ENCODE data around the gene CITED4. TPM values are rescaled to one million over a fixed set of nuclear protein-coding genes. Genes with fewer than 3 reads are reported as not detected.

Gene CITED4
- total RNA-seq, 1 donor from 2014 or later = 3.8 TPM

GRCh38 chr1:40887012-40887378 lies 24.8 kb upstream of the CITED4 start:
- H3K4me3 Mint-ChIP-seq (ENCODE audit: unreplicated experiment) = no peak overlapping the region
- no peaks in the 10 kb centered on the region for H3K4me1 Mint-ChIP-seq (ENCODE audit: low read depth, unreplicated experiment)
- no peak overlapping the region for H3K27ac Mint-ChIP-seq (ENCODE audit: unreplicated experiment)
- H3K9me3 Mint-ChIP-seq (ENCODE audit: unreplicated experiment) = peaks cover 4% of the 10 kb centered on the region
- TF ChIP-seq, protein P1, sequence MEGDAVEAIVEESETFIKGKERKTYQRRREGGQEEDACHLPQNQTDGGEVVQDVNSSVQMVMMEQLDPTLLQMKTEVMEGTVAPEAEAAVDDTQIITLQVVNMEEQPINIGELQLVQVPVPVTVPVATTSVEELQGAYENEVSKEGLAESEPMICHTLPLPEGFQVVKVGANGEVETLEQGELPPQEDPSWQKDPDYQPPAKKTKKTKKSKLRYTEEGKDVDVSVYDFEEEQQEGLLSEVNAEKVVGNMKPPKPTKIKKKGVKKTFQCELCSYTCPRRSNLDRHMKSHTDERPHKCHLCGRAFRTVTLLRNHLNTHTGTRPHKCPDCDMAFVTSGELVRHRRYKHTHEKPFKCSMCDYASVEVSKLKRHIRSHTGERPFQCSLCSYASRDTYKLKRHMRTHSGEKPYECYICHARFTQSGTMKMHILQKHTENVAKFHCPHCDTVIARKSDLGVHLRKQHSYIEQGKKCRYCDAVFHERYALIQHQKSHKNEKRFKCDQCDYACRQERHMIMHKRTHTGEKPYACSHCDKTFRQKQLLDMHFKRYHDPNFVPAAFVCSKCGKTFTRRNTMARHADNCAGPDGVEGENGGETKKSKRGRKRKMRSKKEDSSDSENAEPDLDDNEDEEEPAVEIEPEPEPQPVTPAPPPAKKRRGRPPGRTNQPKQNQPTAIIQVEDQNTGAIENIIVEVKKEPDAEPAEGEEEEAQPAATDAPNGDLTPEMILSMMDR (IDR thresholded peaks at IDR 0.05; ENCODE audit: partially characterized antibody, unreplicated experiment) = no peak
- peaks cover 12% of the 10 kb centered on the region for H3K36me3 Mint-ChIP-seq (ENCODE audit: unreplicated experiment)
- H3K27me3 Mint-ChIP-seq (ENCODE audit: unreplicated experiment) = peaks cover 25% of the 10 kb centered on the region
- no peak for DNase-seq

DNA sequence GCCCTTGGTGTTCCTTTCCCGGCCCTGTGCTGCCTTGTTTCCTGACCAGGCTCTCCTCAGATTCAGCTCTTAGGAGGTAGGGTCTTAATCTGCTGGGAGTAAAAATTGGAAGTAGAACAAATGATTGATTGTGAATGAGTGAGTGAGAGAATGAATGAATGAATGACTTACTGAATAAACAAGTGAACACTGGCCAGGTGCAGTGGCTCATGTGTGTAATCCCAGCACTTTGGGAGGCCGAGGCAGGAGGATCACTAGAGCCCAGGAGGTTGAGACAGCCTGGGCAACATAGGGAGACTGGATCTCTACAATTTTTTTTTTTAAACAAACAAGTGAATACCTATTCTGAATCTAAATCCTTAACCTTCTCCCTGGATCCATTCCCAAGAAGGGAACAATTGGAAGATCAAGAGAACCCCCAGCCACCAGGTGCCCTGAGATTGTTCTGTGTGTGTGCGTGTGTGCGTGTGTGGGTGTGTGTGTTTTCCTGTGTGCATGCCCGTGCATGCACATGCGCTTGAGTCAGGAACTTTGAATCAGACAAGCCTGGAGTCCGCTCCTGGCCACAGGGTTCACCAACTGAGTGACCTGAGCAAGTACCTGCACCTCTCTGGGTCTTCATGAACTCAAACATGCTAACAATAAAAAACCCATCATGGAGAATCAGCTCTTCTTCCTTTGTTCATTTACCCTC lies 24.3 kb upstream of the CITED4 start:
- no peak for DNase-seq
- Mint-ChIP-seq H3K27ac (ENCODE audit: unreplicated experiment) (no peak overlapping the region), H3K4me3 (ENCODE audit: unreplicated experiment) (no peak overlapping the region), H3K36me3 (ENCODE audit: unreplicated experiment) (peaks cover 12% of the 10 kb centered on the region), H3K27me3 (ENCODE audit: unreplicated experiment) (peaks cover 24% of the 10 kb centered on the region), H3K4me1 (ENCODE audit: low read depth, unreplicated experiment) (no peaks in the 10 kb centered on the region), H3K9me3 (ENCODE audit: unreplicated experiment) (peaks cover 4% of the 10 kb centered on the region)
- TF ChIP-seq, protein P1 (IDR thresholded peaks at IDR 0.05; ENCODE audit: partially characterized antibody, unreplicated experiment) = no peak

DNA sequence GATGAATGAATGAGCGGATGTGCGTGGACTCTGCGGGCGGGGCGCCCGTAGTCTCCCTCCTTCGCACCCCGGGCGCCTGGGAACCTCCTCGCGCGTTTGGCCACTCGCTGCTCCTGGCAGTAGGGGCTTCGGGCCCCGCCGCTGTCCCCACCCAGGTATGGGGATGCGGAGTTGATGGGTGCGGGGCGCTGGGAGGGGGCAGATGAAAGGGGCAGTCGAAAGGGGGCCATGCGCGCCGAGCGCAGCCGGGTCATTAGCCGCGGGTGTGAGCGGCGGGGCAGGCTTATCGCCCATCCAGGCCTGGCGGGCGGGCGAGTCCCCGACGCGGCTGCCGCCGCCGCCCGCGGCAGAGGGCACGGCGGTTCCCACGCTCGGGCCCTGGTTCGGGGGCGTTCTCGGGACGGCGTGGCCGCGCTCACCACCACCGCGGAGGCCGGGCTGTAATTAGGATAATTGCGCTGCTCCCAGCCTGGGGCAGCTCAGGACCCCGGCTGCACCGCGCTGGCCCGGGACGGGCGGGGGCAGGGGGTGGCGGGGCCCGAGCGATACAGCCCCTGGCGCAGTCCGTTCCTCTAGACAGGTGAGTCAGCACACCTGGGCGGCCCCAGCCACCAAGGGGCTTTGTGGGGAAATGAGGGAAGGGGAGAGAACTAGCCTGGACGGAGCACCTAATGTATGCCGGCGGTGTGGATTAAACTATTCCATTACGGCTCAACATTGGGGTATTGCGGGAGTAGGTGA lies 22.1 kb upstream of the CITED4 start:
- TF ChIP-seq, protein P1 (IDR thresholded peaks at IDR 0.05; ENCODE audit: partially characterized antibody, unreplicated experiment) = no peak
- DNase-seq = peak; percentile 22
- peak overlapping the region; percentile 75 for H3K4me3 Mint-ChIP-seq (ENCODE audit: unreplicated experiment)

GRCh38 chr1:40880813-40881549 lies 18.8 kb upstream of the CITED4 start:
- Mint-ChIP-seq H3K9me3 (ENCODE audit: unreplicated experiment) (no peaks in the 10 kb centered on the region), H3K4me1 (ENCODE audit: low read depth, unreplicated experiment) (peaks cover 2% of the 10 kb centered on the region), H3K4me3 (ENCODE audit: unreplicated experiment) (no peak overlapping the region), H3K27me3 (ENCODE audit: unreplicated experiment) (peaks cover 9% of the 10 kb centered on the region), H3K27ac (ENCODE audit: unreplicated experiment) (no peak overlapping the region), H3K36me3 (ENCODE audit: unreplicated experiment) (peaks cover 8% of the 10 kb centered on the region)
- no peak for DNase-seq
- TF ChIP-seq, protein P1 (IDR thresholded peaks at IDR 0.05; ENCODE audit: partially characterized antibody, unreplicated experiment) = no peak

More for the DNA sequence above, 22.1 kb upstream of the CITED4 start:
- H3K9me3 Mint-ChIP-seq (ENCODE audit: unreplicated experiment) = peaks cover 4% of the 10 kb centered on the region
- no peak overlapping the region for H3K27ac Mint-ChIP-seq (ENCODE audit: unreplicated experiment)
- H3K4me1 Mint-ChIP-seq (ENCODE audit: low read depth, unreplicated experiment) = no peaks in the 10 kb centered on the region
- H3K27me3 Mint-ChIP-seq (ENCODE audit: unreplicated experiment) = peaks cover 21% of the 10 kb centered on the region
- H3K36me3 Mint-ChIP-seq (ENCODE audit: unreplicated experiment) = peaks cover 12% of the 10 kb centered on the region

All from glutamatergic neuron (in vitro differentiated cells).